HG03442 (cell line): ENCODE data around the gene ISOC2.
A peak's percentile ranks its signal among the peaks of the same experiment; 100 is the strongest.
"Not testable (repeated sequence)": the region's sequence is repeated elsewhere in the genome, so short reads cannot be mapped to it uniquely, and the experiment has no call there.

Source experiments
- ATAC-seq: cut with Tn5 transposase; IDR thresholded peaks from one replicate; pipeline ENCODE4 v1.9.1; 2021; ENCODE audit warnings: mild to moderate bottlenecking, moderate library complexity; ENCODE audit not compliant: unreplicated experiment

Gene ISOC2

DNA sequence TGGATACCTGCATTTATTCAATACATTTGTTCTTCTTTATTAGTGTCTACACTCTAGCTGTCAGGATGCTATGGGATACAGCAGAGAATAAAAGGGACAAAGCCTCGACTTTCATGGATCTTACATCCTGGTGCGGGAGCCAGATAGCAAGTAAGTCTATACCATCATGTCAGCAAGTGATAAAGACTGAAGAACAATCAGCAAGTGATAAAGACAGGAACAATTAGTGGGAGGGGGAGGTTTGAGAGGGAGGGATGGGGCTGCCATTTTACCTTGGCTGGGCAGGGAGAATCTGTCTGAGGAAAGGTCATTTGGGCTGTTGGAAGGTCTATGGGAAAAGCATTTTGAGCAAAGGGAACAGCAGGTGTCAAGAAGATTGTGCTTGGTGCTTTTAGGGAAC is 51.3 kb downstream of the ISOC2 start:
- ATAC-seq = no peak

- ATAC-seq = not testable (repeated sequence)
These were observed 52.3 kb downstream of the ISOC2 start for GRCh38 chr19:55409179-55409578.

GRCh38 chr19:55408533-55408872 is 52.9 kb downstream of the ISOC2 start:
- no peak for ATAC-seq

DNA sequence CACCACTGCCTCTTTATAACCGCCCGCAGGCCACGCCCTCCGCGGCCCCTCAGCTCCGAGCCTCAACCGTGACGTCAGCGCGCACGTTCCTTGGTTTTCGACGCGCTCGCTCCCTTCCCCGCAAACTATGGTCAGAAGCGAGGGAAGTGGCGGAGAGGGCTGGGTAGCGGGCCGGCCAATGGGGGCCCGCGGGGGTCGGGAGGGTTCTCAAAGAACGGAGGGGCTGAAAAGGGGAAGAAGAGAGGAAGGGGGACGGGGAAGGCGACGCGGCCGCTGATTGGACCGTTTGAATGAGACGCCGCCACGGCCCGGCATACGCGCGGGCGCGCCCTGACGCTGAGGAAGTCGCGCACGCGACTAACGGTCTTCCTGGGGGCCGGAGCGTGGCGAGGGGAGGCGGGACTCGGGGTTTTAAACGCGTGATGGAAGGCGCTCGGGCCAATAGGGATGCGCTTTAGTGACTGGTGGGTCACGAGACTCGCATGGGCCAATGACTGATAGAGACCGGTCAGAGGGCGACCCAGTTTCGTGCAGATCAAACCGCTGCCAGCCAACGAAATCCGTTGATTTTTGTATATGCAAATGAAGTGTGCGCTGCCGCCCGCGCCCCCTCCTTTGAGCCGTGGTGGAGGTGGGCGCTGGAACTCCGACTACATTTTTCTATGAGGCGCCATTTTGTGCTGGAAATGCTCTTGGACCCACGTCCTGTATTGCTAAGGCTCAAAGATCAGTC is 53.5 kb downstream of the ISOC2 start:
- peak; percentile 76 for ATAC-seq

DNA sequence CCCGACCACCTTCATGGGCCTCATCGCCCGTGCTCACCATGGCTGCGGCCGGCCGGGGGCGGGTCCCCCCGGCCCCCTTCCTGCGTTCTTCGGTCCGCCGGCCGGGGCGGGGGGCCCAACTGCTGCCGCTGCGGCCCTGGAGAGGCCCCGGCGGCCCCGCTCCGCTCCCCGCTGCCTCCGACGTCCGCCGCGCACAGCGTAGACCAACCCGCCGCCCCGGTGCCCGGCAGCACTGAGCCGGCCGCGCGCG is 54.0 kb downstream of the ISOC2 start, which contains the start of gene UBE2S:
Gene UBE2S, minus strand, starts transcription at position 239 of the 250 bp plus-strand sequence. Its CDS starts 199 bp downstream, at position 40.
- peak; percentile 63 for ATAC-seq

GRCh38 chr19:55406826-55407549 is 54.5 kb downstream of the ISOC2 start:
- no peak for ATAC-seq

DNA sequence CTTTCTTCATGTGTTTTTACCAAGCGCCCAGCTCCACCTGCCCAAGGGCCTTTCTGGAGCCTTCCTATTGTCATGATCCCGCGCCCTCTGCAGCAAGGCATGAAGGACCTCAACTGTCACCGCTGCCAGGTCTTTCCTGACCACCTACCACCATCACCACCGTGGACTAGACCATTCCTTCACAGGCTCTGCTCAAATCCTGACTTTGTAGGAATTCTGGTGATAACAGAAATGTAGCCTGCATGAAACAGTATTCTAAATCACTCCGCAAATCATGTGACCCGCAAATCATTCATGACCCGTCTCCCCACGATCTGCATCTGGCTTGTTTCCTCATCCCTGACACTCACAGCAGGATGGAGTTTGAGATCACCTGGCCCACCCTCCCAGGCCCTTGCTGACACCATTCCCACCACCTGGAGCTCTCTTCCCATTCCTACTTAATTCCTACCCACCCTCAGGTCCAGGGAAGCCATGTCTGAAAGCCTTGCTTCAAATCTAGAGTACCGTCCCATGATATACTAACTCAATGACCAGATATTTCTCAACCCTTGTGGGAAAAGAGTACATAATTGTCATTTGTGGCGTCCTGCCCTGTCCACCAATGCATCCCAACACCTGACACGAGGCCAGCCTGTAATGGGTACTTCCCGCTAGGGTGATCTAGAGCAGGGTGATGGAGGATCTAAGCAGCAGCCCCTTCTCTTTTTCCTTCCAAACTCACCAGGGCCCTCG is 55.2 kb downstream of the ISOC2 start:
- ATAC-seq = no peak

DNA sequence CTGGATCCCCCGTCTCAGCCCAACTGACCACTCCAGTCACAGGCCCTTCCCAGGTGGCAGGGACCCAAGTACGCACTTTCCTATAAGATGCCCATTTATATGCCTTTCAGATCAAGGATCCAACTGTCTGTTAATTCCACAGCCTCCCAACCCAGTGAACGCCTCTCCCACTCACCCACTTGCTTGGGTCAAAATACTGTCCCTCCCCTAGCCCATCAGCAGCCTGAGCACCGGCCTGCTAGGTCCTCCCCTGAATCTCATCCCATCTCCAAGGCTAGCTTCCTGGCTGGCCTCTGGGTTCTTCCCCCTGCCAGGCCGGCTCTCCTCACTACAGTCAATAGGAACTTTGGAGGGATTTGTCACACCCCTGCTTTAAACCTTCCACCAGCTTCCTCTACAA is 55.8 kb downstream of the ISOC2 start:
- ATAC-seq = no peak
